Esophagus muscularis mucosa (tissue), 3 donors: ENCODE data around the gene ATRN.
"Not testable (repeated sequence)": the region's sequence is repeated elsewhere in the genome, so short reads cannot be mapped to it uniquely, and the experiment has no call there.

ENCODE experiments used
- POLR2AphosphoS5 ChIP-seq, 2 donors: sonication (generic); formaldehyde crosslinking; IDR thresholded peaks; one replicate each; pipeline ENCODE4 v1.6.1; 2017; ENCODE audit warnings: antibody characterized with exemption in 2 of 2
- TF ChIP-seq, protein P1 (sequence below), 3 experiments: fragments of 200-600 bp in 2 of 3; fragments of 450-650 bp in 1 of 3; sonication (generic) in 2 of 3; IDR thresholded peaks; one replicate each; pipeline ENCODE4 v1.5.1; 2017 to 2019; ENCODE audit warnings: antibody characterized with exemption in 3 of 3, mild to moderate bottlenecking in 2 of 3, moderate library complexity in 1 of 3

DNA sequence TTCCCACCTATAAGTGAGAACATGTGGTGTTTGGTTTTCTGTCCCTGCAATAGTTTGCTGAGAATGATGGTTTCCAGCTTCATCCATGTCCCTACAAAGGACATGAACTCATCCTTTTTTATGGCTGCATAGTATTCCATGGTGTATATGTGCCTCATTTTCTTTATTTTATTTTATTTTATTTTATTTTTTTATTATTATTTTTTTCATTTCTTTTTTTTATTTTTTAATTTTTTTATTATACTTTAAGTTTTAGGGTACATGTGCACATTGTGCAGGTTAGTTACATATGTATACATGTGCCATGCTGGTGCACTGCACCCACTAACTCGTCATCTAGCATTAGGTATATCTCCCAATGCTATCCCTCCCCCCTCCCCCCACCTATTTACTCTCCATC, 66.9 kb downstream of the ATRN start:
- TF ChIP-seq, protein P1, sequence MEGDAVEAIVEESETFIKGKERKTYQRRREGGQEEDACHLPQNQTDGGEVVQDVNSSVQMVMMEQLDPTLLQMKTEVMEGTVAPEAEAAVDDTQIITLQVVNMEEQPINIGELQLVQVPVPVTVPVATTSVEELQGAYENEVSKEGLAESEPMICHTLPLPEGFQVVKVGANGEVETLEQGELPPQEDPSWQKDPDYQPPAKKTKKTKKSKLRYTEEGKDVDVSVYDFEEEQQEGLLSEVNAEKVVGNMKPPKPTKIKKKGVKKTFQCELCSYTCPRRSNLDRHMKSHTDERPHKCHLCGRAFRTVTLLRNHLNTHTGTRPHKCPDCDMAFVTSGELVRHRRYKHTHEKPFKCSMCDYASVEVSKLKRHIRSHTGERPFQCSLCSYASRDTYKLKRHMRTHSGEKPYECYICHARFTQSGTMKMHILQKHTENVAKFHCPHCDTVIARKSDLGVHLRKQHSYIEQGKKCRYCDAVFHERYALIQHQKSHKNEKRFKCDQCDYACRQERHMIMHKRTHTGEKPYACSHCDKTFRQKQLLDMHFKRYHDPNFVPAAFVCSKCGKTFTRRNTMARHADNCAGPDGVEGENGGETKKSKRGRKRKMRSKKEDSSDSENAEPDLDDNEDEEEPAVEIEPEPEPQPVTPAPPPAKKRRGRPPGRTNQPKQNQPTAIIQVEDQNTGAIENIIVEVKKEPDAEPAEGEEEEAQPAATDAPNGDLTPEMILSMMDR (IDR thresholded peaks at IDR 0.05) = not testable (repeated sequence)
- not testable (repeated sequence) for TF ChIP-seq POLR2AphosphoS5 (IDR thresholded peaks at IDR 0.05)
